Measurements from ENCODE around the gene TST. TPM values are rescaled to one million over a fixed set of nuclear protein-coding genes. Genes with fewer than 3 reads are reported as not detected.

TST gene
- 49.4 and 56.7 TPM in 2 replicates for total RNA-seq

DNA sequence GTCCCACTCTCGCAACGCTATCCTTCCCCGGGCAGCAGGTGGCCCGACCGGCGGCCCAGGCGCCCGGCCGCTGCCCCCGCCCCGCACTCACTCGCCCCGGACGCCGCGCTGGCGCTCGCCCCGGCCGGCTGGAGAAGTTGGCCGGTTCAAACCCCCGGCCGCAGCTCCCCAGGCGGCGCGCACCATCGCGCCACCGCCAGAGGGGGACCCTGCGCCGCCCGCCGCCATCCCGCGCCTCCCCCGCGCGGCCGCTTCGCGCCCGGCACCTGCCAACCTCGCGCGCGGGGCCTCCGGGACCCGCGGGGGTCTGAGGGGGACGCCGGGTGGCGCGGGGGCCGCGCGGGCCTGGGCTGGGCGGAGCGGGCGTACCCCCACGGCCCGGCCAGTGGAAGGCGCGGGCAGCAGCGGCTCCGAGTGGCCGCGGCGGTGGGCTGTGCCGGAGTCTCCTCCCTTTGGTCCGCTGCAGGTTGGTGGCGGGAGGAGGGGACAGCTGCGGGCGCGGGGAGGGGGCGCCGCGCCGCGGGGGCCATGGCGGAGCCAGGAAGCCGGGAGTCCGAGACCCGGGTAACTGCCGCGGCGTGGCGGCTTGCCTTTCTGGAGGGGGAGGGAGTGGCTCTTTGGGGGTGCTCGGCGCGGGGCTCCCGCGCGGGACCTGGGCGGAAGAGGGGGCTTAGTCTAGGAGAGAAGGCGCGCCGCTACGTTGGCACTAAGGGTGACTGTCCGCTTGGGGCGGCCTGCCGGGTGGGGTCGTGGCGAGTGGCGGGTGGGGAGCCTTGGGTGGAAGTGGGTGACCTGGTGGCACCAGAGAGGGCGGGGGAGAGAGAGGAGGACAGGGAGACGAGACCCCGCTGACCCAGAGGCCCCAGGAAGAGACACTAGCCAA is at the start of gene TST, which contains the start of gene MPST:
Gene TST, minus strand, starts transcription at position 139 of the 883 bp plus-strand sequence. CDS start 715 bp downstream, outside the sequence.
Gene MPST, plus strand, starts transcription at position 434 of the 883 bp plus-strand sequence. Its CDS starts 95 bp downstream, at position 529.

DNA sequence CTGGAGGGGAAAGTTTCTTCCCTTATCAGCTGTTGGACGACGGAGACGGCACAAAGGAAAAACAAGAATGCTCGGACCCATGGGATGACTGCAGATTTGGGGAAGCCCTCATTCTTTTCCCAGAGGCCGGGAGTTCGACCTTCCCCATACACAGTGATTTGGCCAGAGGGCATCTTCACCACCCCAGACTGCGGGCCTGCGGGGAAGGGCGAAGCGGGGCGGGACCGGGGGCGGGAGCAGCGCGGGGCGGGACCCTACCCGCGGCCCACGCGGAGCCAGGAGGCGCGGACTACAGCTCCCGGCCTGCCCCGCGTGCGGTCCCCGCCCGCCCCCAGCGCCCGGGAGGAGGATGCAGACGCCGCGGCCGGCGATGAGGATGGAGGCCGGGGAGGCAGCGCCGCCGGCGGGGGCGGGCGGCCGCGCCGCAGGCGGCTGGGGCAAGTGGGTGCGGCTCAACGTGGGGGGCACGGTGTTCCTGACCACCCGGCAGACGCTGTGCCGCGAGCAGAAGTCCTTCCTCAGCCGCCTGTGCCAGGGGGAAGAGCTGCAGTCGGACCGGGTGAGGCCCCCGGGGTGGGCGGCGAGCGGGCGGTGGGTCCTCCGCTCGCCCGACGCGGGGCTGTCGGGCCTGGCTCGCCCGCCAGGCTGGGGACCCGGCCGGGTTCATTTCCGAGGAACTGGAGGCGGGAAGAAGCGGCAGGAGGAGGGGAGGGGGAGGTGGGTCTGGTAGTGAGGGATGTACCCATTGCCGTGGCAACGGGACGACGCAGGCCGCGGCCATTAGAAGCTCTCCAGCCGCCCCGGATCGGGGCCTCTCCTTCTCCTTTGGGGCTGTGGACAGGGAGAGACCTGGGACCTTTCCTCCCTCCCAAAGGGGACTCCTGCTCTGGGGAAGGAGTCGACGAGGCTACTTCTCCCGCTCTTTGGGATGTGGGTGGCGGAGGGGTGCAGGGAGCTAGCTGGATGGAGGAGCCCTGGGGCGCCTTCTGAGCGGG is 32.4 kb upstream of the TST start, which contains the start of gene KCTD17:
Gene KCTD17, plus strand, starts transcription at position 352 of the 995 bp plus-strand sequence. Its CDS starts 19 bp downstream, at position 371.

Other genes with a start within 250 kb of the TST start
- 8.4 and 17.9 TPM in 2 replicates for gene IFT27, start 243.3 kb downstream of the TST start, total RNA-seq
- not detected in 2 replicates for gene PVALB, start 202.4 kb downstream of the TST start, total RNA-seq
- not detected in 2 replicates for gene NCF4, start 158.4 kb downstream of the TST start, total RNA-seq
- gene CSF2RB, start 105.8 kb downstream of the TST start, total RNA-seq, result 0.18 and 2.6 TPM in 2 replicates
- 109 and 111 TPM in 2 replicates for gene MPST, start 295 bp upstream of the TST start, total RNA-seq
- gene KCTD17, start 32.3 kb upstream of the TST start, total RNA-seq, result 32.1 and 35.7 TPM in 2 replicates
- gene TMPRSS6, start 90.3 kb upstream of the TST start, total RNA-seq, result not detected in 2 replicates
- not detected in 2 replicates for gene IL2RB, start 130.5 kb upstream of the TST start, total RNA-seq
- gene C1QTNF6, start 168.8 kb upstream of the TST start, total RNA-seq, result 20.1 and 20.4 TPM in 2 replicates
- not detected in 2 replicates for gene SSTR3, start 193.0 kb upstream of the TST start, total RNA-seq
- 61.9 and 66.1 TPM in 2 replicates for gene RAC2, start 224.8 kb upstream of the TST start, total RNA-seq

Data from cardiac atrium fibroblast (primary cell).